Measurements from ENCODE around the gene PDE1C.

GRCh38 chr7:31735991-31736982 lies 333.9 kb downstream of the PDE1C start:
- TF ChIP-seq CTCF (IDR thresholded peaks at IDR 0.05): peak; percentile 73 to 92 (median 85)
- no peak for TF ChIP-seq POLR2A (IDR thresholded peaks at IDR 0.05)
